Subcutaneous adipose tissue (tissue), 4 donors: ENCODE measurements around the gene GYG1. TPM values are rescaled to one million over a fixed set of nuclear protein-coding genes. Genes with fewer than 3 reads are reported as not detected.

Experiments used
- CTCF ChIP-seq: fragments of 450-650 bp; IDR thresholded peaks from one replicate; pipeline ENCODE4 v1.5.1; 2016; ENCODE audit warnings: low read depth, mild to moderate bottlenecking, control low read depth, antibody characterized with exemption, moderate library complexity
- total RNA-seq, 4 donors: library from RNA; depleted of rRNA; stranded (reverse); fragments of >200 nt; gene quantifications; one replicate each; pipeline ENCODE4 v1.1.0, GENCODE V29; 2016

GYG1 gene
- total RNA-seq, 4 donors from 2014 or later = 24.5 to 43.7 (median 33.4) TPM

- TF ChIP-seq CTCF = no peak
Measured at GRCh38 chr3:149058602-149059001, 67.3 kb downstream of the GYG1 start.

- no peak for TF ChIP-seq CTCF
Measured at GRCh38 chr3:149061776-149062175, 70.4 kb downstream of the GYG1 start.

GRCh38 chr3:149067883-149068282 is 76.5 kb downstream of the GYG1 start:
- TF ChIP-seq CTCF = no peak

Other genes starting within 250 kb of the GYG1 start
- gene CPB1, start 163.7 kb upstream of the GYG1 start, total RNA-seq = 10 to 100 TPM in 1 of 4 donors, 1 to 10 TPM in 3; 2.0 to 12.1 (median 5.4) TPM
- gene CPA3, start 126.2 kb upstream of the GYG1 start, total RNA-seq = 10 to 100 TPM in 2 of 4 donors, 1 to 10 TPM in 2; 1.9 to 36.4 (median 15.4) TPM
- gene HLTF, start 95.0 kb downstream of the GYG1 start, total RNA-seq = 10 to 100 TPM; 13.7 to 17.0 (median 15.5) TPM
- 10 to 100 TPM; 18.5 to 43.7 (median 20.4) TPM for gene HPS3, start 138.1 kb downstream of the GYG1 start, total RNA-seq
- gene CP, start 230.3 kb downstream of the GYG1 start, total RNA-seq = 10 to 100 TPM in 3 of 4 donors, 1 to 10 TPM in 1; 1.1 to 64.4 (median 44.1) TPM